DND-41 (cell line): ENCODE measurements around the gene ATXN7.
A peak's percentile ranks its signal among the peaks of the same experiment; 100 is the strongest.

Source experiments
- ATAC-seq: fragments of 200-7000 bp; cut with Tn5 transposase; 3 replicates; pipeline ENCODE4 v1.9.1; 2021; ENCODE audit warnings: low read depth; ENCODE audit not compliant: insufficient read depth
- DNase-seq: peaks from one replicate; pipeline ENCODE4 v3.0.0-alpha.2; 2020
- H2AFZ ChIP-seq: 2 replicates; pipeline ENCODE4 v1.6.0; 2012; ENCODE audit warnings: low read depth, low read length
- H3K27ac ChIP-seq: 2 replicates; pipeline ENCODE4 v1.5.1; 2012; ENCODE audit warnings: low read length, inconsistent platforms
- H3K27me3 ChIP-seq: fragments of 200-600 bp; sonication (generic); 2 replicates; pipeline ENCODE4 v1.6.0; 2012; ENCODE audit warnings: low read length, mild to moderate bottlenecking, inconsistent platforms; ENCODE audit not compliant: insufficient read depth, poor library complexity
- H3K36me3 ChIP-seq: 2 replicates; pipeline ENCODE4 v1.5.1; 2012; ENCODE audit warnings: low read length, inconsistent platforms; ENCODE audit not compliant: insufficient read depth
- H3K4me1 ChIP-seq: 2 replicates; pipeline ENCODE4 v1.5.1; 2012; ENCODE audit warnings: mild to moderate bottlenecking, low read length; ENCODE audit not compliant: insufficient read depth
- H3K4me2 ChIP-seq: 2 replicates; pipeline ENCODE4 v1.6.0; 2012; ENCODE audit warnings: mild to moderate bottlenecking, moderate library complexity, low read length, inconsistent platforms; ENCODE audit not compliant: insufficient read depth
- H3K4me3 ChIP-seq, 2 experiments: fragments of 200-600 bp in 1 of 2; shearing (Covaris generic) in 1 of 2; 2 replicates each; pipeline ENCODE4 v1.5.1; 2012 to 2016; ENCODE audit warnings: inconsistent platforms in 2 of 2, low read length in 2 of 2, mild to moderate bottlenecking in 2 of 2, low read depth in 1 of 2, moderate library complexity in 1 of 2
- H3K79me2 ChIP-seq: 2 replicates; pipeline ENCODE4 v1.6.0; 2012; ENCODE audit warnings: low read length, inconsistent platforms; ENCODE audit not compliant: insufficient read depth
- H3K9ac ChIP-seq: 2 replicates; pipeline ENCODE4 v1.6.0; 2012; ENCODE audit warnings: low read depth, mild to moderate bottlenecking, inconsistent platforms, low read length, moderate library complexity
- H3K9me3 ChIP-seq: 2 replicates; pipeline ENCODE4 v1.5.1; 2012; ENCODE audit warnings: low read length, moderate library complexity, mild to moderate bottlenecking, inconsistent platforms; ENCODE audit not compliant: insufficient read depth, severe bottlenecking
- H4K20me1 ChIP-seq: 2 replicates; pipeline ENCODE4 v1.6.0; 2012; ENCODE audit warnings: low read length; ENCODE audit not compliant: insufficient read depth
- CTCF ChIP-seq: IDR thresholded peaks from 2 replicates; pipeline ENCODE4 v1.5.1; 2012; ENCODE audit warnings: borderline replicate concordance, low read length, moderate library complexity, mild to moderate bottlenecking; ENCODE audit not compliant: poor library complexity, severe bottlenecking; ENCODE audit errors: extremely low read depth
- EZH2 ChIP-seq: IDR thresholded peaks from 3 replicates; pipeline ENCODE4 v1.6.1; 2012; ENCODE audit warnings: borderline replicate concordance, low read depth, mild to moderate bottlenecking, moderate library complexity, low read length, inconsistent platforms; ENCODE audit not compliant: severe bottlenecking

The ATXN7 gene

GRCh38 chr3:63914312-63914711, 50.6 kb downstream of the ATXN7 start:
- H4K20me1 ChIP-seq: peaks cover 11% of the 10 kb centered on the region; the same call in 1 of the 2 replicates
- no peak overlapping the region for H2AFZ ChIP-seq
- TF ChIP-seq EZH2 (no peak), CTCF (no peak)
- ATAC-seq (no peak), DNase-seq (no peak)
- H3K4me1 ChIP-seq: peaks cover 38% of the 10 kb centered on the region
- H3K27me3 ChIP-seq: no peaks in the 10 kb centered on the region
- H3K4me3 ChIP-seq: no peak overlapping the region
- peaks cover 52% of the 10 kb centered on the region for H3K36me3 ChIP-seq
- peaks cover 62% of the 10 kb centered on the region for H3K79me2 ChIP-seq
- H3K27ac ChIP-seq: no peak overlapping the region
- no peaks in the 10 kb centered on the region for H3K9me3 ChIP-seq
- H3K4me2 ChIP-seq: peak overlapping the region; percentile 98; the same call in 1 of the 2 replicates
- H3K9ac ChIP-seq: peak overlapping the region; percentile 79; the same call in 1 of the 2 replicates

- Histone ChIP-seq H3K27me3 (no peaks in the 10 kb centered on the region), H2AFZ (no peak overlapping the region), H3K9me3 (no peaks in the 10 kb centered on the region), H3K4me2 (no peak overlapping the region), H3K36me3 (peaks cover 81% of the 10 kb centered on the region), H3K9ac (no peak overlapping the region), H3K79me2 (peaks cover 86% of the 10 kb centered on the region), H3K27ac (no peak overlapping the region), H3K4me1 (peaks cover 11% of the 10 kb centered on the region), H4K20me1 (peaks cover 19% of the 10 kb centered on the region), H3K4me3 (no peak overlapping the region)
- ATAC-seq: no peak
- TF ChIP-seq CTCF (no peak), EZH2 (no peak)
- no peak for DNase-seq
Measured at GRCh38 chr3:63918321-63918720, 54.7 kb downstream of the ATXN7 start.

GRCh38 chr3:63920001-63920400, 56.3 kb downstream of the ATXN7 start:
- H3K4me2 ChIP-seq: no peak overlapping the region
- no peak overlapping the region for H2AFZ ChIP-seq
- H3K4me1 ChIP-seq: no peaks in the 10 kb centered on the region
- no peak for TF ChIP-seq EZH2
- TF ChIP-seq CTCF: no peak
- H3K9ac ChIP-seq: no peak overlapping the region
- H3K27me3 ChIP-seq: no peaks in the 10 kb centered on the region
- no peak for DNase-seq
- no peak for ATAC-seq
- no peak overlapping the region for H3K4me3 ChIP-seq
- no peak overlapping the region for H3K27ac ChIP-seq
- H4K20me1 ChIP-seq: peaks cover 29% of the 10 kb centered on the region
- H3K9me3 ChIP-seq: no peaks in the 10 kb centered on the region
- peaks cover 88% of the 10 kb centered on the region for H3K36me3 ChIP-seq
- H3K79me2 ChIP-seq: peaks cover 86% of the 10 kb centered on the region
